Measurements from ENCODE around the gene STRA6. TPM values are rescaled to one million over a fixed set of nuclear protein-coding genes. Genes with fewer than 3 reads are reported as not detected.
A peak's percentile ranks its signal among the peaks of the same experiment; 100 is the strongest.

Gene STRA6
- polyA plus RNA-seq, 4 donors = 0.27 to 8.4 TPM; not detected in 2

GRCh38 chr15:74212494-74212893 is 9.9 kb upstream of the STRA6 start:
- Histone ChIP-seq H3K9me3 (ENCODE audit: control insufficient read depth in 2 of 2, insufficient read depth in 1 of 2, low read depth in 1 of 2, low read length in 1 of 2) (no peaks in the 10 kb centered on the region), H3K27me3 (ENCODE audit: control insufficient read depth in 3 of 3, insufficient read depth in 3 of 3, low read length in 3 of 3) (no peaks in the 10 kb centered on the region), H3K4me1 (ENCODE audit: control insufficient read depth in 3 of 3, insufficient read depth in 2 of 3, low read depth in 1 of 3, low read length in 2 of 3) (peaks cover 0 to 24% (median 0%) of the 10 kb centered on the region in 3 donors), H3K36me3 (ENCODE audit: control insufficient read depth in 3 of 3, insufficient read depth in 2 of 3, low read depth in 1 of 3, low read length in 3 of 3) (no peaks in the 10 kb centered on the region), H3K27ac (ENCODE audit: low read depth in 1 of 3, low read length in 2 of 3) (no peak overlapping the region), H3K4me3 (ENCODE audit: low read depth in 1 of 3, low read length in 3 of 3) (no peak overlapping the region)
- no peak for DNase-seq
- FAIRE-seq = no peak
- WGBS, 3 donors = 83 to 88% (median 86%) methylated on average over 9 of the region's 9 CpGs

- H3K4me3 ChIP-seq (ENCODE audit: low read depth in 1 of 3, low read length in 3 of 3) = no peak overlapping the region
- WGBS, 3 donors = 80 to 92% (median 89%) methylated on average over 1 of the region's 1 CpG
- FAIRE-seq = no peak
Observed at GRCh38 chr15:74211656-74212055, 9.1 kb upstream of the STRA6 start.

GRCh38 chr15:74210729-74211128 is 8.1 kb upstream of the STRA6 start:
- FAIRE-seq = no peak
- DNase-seq = no peak
- H3K36me3 ChIP-seq (ENCODE audit: control insufficient read depth in 3 of 3, insufficient read depth in 2 of 3, low read depth in 1 of 3, low read length in 3 of 3) = no peaks in the 10 kb centered on the region
- H3K9me3 ChIP-seq (ENCODE audit: control insufficient read depth in 2 of 2, insufficient read depth in 1 of 2, low read depth in 1 of 2, low read length in 1 of 2) = no peaks in the 10 kb centered on the region
- H3K27me3 ChIP-seq (ENCODE audit: control insufficient read depth in 3 of 3, insufficient read depth in 3 of 3, low read length in 3 of 3) = no peaks in the 10 kb centered on the region
- H3K4me1 ChIP-seq (ENCODE audit: control insufficient read depth in 3 of 3, insufficient read depth in 2 of 3, low read depth in 1 of 3, low read length in 2 of 3) = peaks cover 0 to 32% (median 0%) of the 10 kb centered on the region in 3 donors
- H3K27ac ChIP-seq (ENCODE audit: low read depth in 1 of 3, low read length in 2 of 3) = no peak overlapping the region
- H3K4me3 ChIP-seq (ENCODE audit: low read depth in 1 of 3, low read length in 3 of 3) = no peak overlapping the region

More at GRCh38 chr15:74211656-74212055, 9.1 kb upstream of the STRA6 start:
- Histone ChIP-seq H3K27me3 (ENCODE audit: control insufficient read depth in 3 of 3, insufficient read depth in 3 of 3, low read length in 3 of 3) (no peaks in the 10 kb centered on the region), H3K9me3 (ENCODE audit: control insufficient read depth in 2 of 2, insufficient read depth in 1 of 2, low read depth in 1 of 2, low read length in 1 of 2) (no peaks in the 10 kb centered on the region), H3K4me1 (ENCODE audit: control insufficient read depth in 3 of 3, insufficient read depth in 2 of 3, low read depth in 1 of 3, low read length in 2 of 3) (peaks cover 0 to 28% (median 0%) of the 10 kb centered on the region in 3 donors), H3K36me3 (ENCODE audit: control insufficient read depth in 3 of 3, insufficient read depth in 2 of 3, low read depth in 1 of 3, low read length in 3 of 3) (no peaks in the 10 kb centered on the region), H3K27ac (ENCODE audit: low read depth in 1 of 3, low read length in 2 of 3) (no peak overlapping the region)
- DNase-seq = no peak

GRCh38 chr15:74209997-74210671 is 7.5 kb upstream of the STRA6 start:
- WGBS, 3 donors = 24 to 37% (median 36%) methylated on average over 4 of the region's 4 CpGs
- H3K4me1 ChIP-seq (ENCODE audit: control insufficient read depth in 3 of 3, insufficient read depth in 2 of 3, low read depth in 1 of 3, low read length in 2 of 3) = peaks cover 0 to 32% (median 0%) of the 10 kb centered on the region in 3 donors
- no peak overlapping the region for H3K4me3 ChIP-seq (ENCODE audit: low read depth in 1 of 3, low read length in 3 of 3)
- no peak for FAIRE-seq
- peak; percentile 18 to 27 for DNase-seq
- H3K36me3 ChIP-seq (ENCODE audit: control insufficient read depth in 3 of 3, insufficient read depth in 2 of 3, low read depth in 1 of 3, low read length in 3 of 3) = no peaks in the 10 kb centered on the region
- H3K27me3 ChIP-seq (ENCODE audit: control insufficient read depth in 3 of 3, insufficient read depth in 3 of 3, low read length in 3 of 3) = no peaks in the 10 kb centered on the region
- H3K9me3 ChIP-seq (ENCODE audit: control insufficient read depth in 2 of 2, insufficient read depth in 1 of 2, low read depth in 1 of 2, low read length in 1 of 2) = no peaks in the 10 kb centered on the region
- H3K27ac ChIP-seq (ENCODE audit: low read depth in 1 of 3, low read length in 2 of 3) = peak overlapping the region in 1 of 3 donors; percentile 33

- no peak for FAIRE-seq
- H3K9me3 ChIP-seq (ENCODE audit: control insufficient read depth in 2 of 2, insufficient read depth in 1 of 2, low read depth in 1 of 2, low read length in 1 of 2) = no peaks in the 10 kb centered on the region
- H3K36me3 ChIP-seq (ENCODE audit: control insufficient read depth in 3 of 3, insufficient read depth in 2 of 3, low read depth in 1 of 3, low read length in 3 of 3) = no peaks in the 10 kb centered on the region
- WGBS, 3 donors = 67 to 72% (median 70%) methylated on average over 5 of the region's 5 CpGs
- no peak overlapping the region for H3K4me3 ChIP-seq (ENCODE audit: low read depth in 1 of 3, low read length in 3 of 3)
- peak overlapping the region in 1 of 3 donors; percentile 33 for H3K27ac ChIP-seq (ENCODE audit: low read depth in 1 of 3, low read length in 2 of 3)
- DNase-seq = no peak
- H3K27me3 ChIP-seq (ENCODE audit: control insufficient read depth in 3 of 3, insufficient read depth in 3 of 3, low read length in 3 of 3) = no peaks in the 10 kb centered on the region
- H3K4me1 ChIP-seq (ENCODE audit: control insufficient read depth in 3 of 3, insufficient read depth in 2 of 3, low read depth in 1 of 3, low read length in 2 of 3) = peaks cover 0 to 32% (median 0%) of the 10 kb centered on the region in 3 donors
Observed at GRCh38 chr15:74209560-74209958, 7.0 kb upstream of the STRA6 start.

GRCh38 chr15:74208901-74209559 is 6.4 kb upstream of the STRA6 start:
- Histone ChIP-seq H3K27ac (ENCODE audit: low read depth in 1 of 3, low read length in 2 of 3) (no peak overlapping the region), H3K4me3 (ENCODE audit: low read depth in 1 of 3, low read length in 3 of 3) (no peak overlapping the region), H3K9me3 (ENCODE audit: control insufficient read depth in 2 of 2, insufficient read depth in 1 of 2, low read depth in 1 of 2, low read length in 1 of 2) (no peaks in the 10 kb centered on the region), H3K27me3 (ENCODE audit: control insufficient read depth in 3 of 3, insufficient read depth in 3 of 3, low read length in 3 of 3) (no peaks in the 10 kb centered on the region), H3K4me1 (ENCODE audit: control insufficient read depth in 3 of 3, insufficient read depth in 2 of 3, low read depth in 1 of 3, low read length in 2 of 3) (peaks cover 0 to 36% (median 0%) of the 10 kb centered on the region in 3 donors), H3K36me3 (ENCODE audit: control insufficient read depth in 3 of 3, insufficient read depth in 2 of 3, low read depth in 1 of 3, low read length in 3 of 3) (no peaks in the 10 kb centered on the region)
- FAIRE-seq (no peak), DNase-seq (peak in 1 of 2 donors; percentile 54)
- WGBS, 3 donors = 18 to 43% (median 41%) methylated on average over 11 of the region's 11 CpGs

- Histone ChIP-seq H3K27me3 (ENCODE audit: control insufficient read depth in 3 of 3, insufficient read depth in 3 of 3, low read length in 3 of 3) (no peaks in the 10 kb centered on the region), H3K4me1 (ENCODE audit: control insufficient read depth in 3 of 3, insufficient read depth in 2 of 3, low read depth in 1 of 3, low read length in 2 of 3) (peaks cover 0 to 38% (median 0%) of the 10 kb centered on the region in 3 donors), H3K9me3 (ENCODE audit: control insufficient read depth in 2 of 2, insufficient read depth in 1 of 2, low read depth in 1 of 2, low read length in 1 of 2) (no peaks in the 10 kb centered on the region), H3K4me3 (ENCODE audit: low read depth in 1 of 3, low read length in 3 of 3) (no peak overlapping the region), H3K36me3 (ENCODE audit: control insufficient read depth in 3 of 3, insufficient read depth in 2 of 3, low read depth in 1 of 3, low read length in 3 of 3) (no peaks in the 10 kb centered on the region), H3K27ac (ENCODE audit: low read depth in 1 of 3, low read length in 2 of 3) (no peak overlapping the region)
- FAIRE-seq = no peak
- no peak for DNase-seq
- 44 to 68% (median 53%) methylated on average over 6 of the region's 6 CpGs for WGBS, 3 donors
Observed at GRCh38 chr15:74208496-74208895, 5.9 kb upstream of the STRA6 start.

- H3K4me3 ChIP-seq (ENCODE audit: low read depth in 1 of 3, low read length in 3 of 3) = no peak overlapping the region
- H3K27ac ChIP-seq (ENCODE audit: low read depth in 1 of 3, low read length in 2 of 3) = no peak overlapping the region
- WGBS, 3 donors = 79 to 82% (median 81%) methylated on average over 16 of the region's 16 CpGs
- H3K4me1 ChIP-seq (ENCODE audit: control insufficient read depth in 3 of 3, insufficient read depth in 2 of 3, low read depth in 1 of 3, low read length in 2 of 3) = peaks cover 0 to 43% (median 0%) of the 10 kb centered on the region in 3 donors
- H3K9me3 ChIP-seq (ENCODE audit: control insufficient read depth in 2 of 2, insufficient read depth in 1 of 2, low read depth in 1 of 2, low read length in 1 of 2) = no peaks in the 10 kb centered on the region
- DNase-seq = no peak
- H3K36me3 ChIP-seq (ENCODE audit: control insufficient read depth in 3 of 3, insufficient read depth in 2 of 3, low read depth in 1 of 3, low read length in 3 of 3) = no peaks in the 10 kb centered on the region
- no peaks in the 10 kb centered on the region for H3K27me3 ChIP-seq (ENCODE audit: control insufficient read depth in 3 of 3, insufficient read depth in 3 of 3, low read length in 3 of 3)
- FAIRE-seq = no peak
Observed at GRCh38 chr15:74207652-74208440, 5.3 kb upstream of the STRA6 start.
